Left ventricle myocardium inferior (tissue), 1 donor: ENCODE data around the gene SWT1. TPM values are rescaled to one million over a fixed set of nuclear protein-coding genes. Genes with fewer than 3 reads are reported as not detected.
"Not testable (repeated sequence)": the region's sequence is repeated elsewhere in the genome, so short reads cannot be mapped to it uniquely, and the experiment has no call there.

Experiments
- DNase-seq: peaks from one replicate; pipeline ENCODE4 v3.0.0-alpha.2; 2020
- H3K27ac ChIP-seq: fragments of 200-600 bp; replicated peaks from 2 replicates; pipeline ENCODE4 v1.8.0; 2021
- H3K27me3 ChIP-seq: fragments of 200-600 bp; 2 replicates; pipeline ENCODE4 v1.8.0; 2021; ENCODE audit warnings: low read depth
- H3K36me3 ChIP-seq: fragments of 200-600 bp; 2 replicates; pipeline ENCODE4 v1.8.0; 2021
- H3K4me1 ChIP-seq: fragments of 200-600 bp; 2 replicates; pipeline ENCODE4 v1.8.0; 2021
- H3K4me3 ChIP-seq: fragments of 200-600 bp; 2 replicates; pipeline ENCODE4 v1.8.0; 2021; ENCODE audit warnings: mild to moderate bottlenecking, moderate library complexity
- H3K9me3 ChIP-seq: fragments of 200-600 bp; replicated peaks from 2 replicates; pipeline ENCODE4 v1.8.0; 2021
- CTCF ChIP-seq: fragments of 200-600 bp; IDR thresholded peaks from 2 replicates; pipeline ENCODE4 v1.8.0; 2021; ENCODE audit warnings: antibody characterized with exemption, mild to moderate bottlenecking, borderline replicate concordance
- intact Hi-C: fragments of 100-400 bp; cut with micrococcal nuclease; formaldehyde crosslinking; loops from one replicate; pipeline ENCODE4 v1.11.0; 2022
- total RNA-seq: library from RNA; stranded (reverse); fragmentation: NEBNext Ultra II Directional; extraction: Animal tissue kit (Norgen Biotek cat#: 25700); gene quantifications from one replicate; pipeline ENCODE4 v1.2.1, GENCODE V29; 2021
- donor health status: DM: no; HTN: yes; CAD: no; lungs with severe emphysema.

The SWT1 gene
- total RNA-seq, 1 donor from 2014 or later: 7.4 TPM

DNA sequence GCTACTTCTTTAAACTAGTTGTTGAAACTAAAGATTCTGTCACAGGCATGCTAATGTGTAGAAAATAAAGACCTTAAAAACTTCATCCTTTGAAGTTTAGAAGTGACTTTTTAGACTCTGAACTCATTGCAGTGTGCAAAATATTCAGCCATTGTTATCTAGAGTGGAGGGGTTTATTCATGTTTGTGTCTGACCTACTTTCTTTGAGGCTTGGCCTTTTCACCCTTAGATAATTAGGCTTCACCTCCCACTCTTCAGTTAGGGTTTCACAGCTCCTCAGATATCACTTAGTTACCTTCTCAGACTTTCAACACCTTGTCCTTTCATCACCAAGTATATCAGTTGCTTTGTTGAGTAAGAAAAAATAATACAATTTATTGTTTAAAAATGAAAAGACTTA, 84.2 kb downstream of the SWT1 start:
- Histone ChIP-seq H3K27me3 (no peaks in the 10 kb centered on the region), H3K4me3 (no peak overlapping the region), H3K27ac (no peak overlapping the region), H3K36me3 (peaks cover 4% of the 10 kb centered on the region), H3K9me3 (peaks cover 7% of the 10 kb centered on the region), H3K4me1 (peaks cover 29% of the 10 kb centered on the region)
- no peak for TF ChIP-seq CTCF
- DNase-seq: no peak
- intact Hi-C loops: loop anchor here (10.0 kb wide), 1 partner anchor 434 kb away; no protein-coding TSS in a partner anchor

DNA sequence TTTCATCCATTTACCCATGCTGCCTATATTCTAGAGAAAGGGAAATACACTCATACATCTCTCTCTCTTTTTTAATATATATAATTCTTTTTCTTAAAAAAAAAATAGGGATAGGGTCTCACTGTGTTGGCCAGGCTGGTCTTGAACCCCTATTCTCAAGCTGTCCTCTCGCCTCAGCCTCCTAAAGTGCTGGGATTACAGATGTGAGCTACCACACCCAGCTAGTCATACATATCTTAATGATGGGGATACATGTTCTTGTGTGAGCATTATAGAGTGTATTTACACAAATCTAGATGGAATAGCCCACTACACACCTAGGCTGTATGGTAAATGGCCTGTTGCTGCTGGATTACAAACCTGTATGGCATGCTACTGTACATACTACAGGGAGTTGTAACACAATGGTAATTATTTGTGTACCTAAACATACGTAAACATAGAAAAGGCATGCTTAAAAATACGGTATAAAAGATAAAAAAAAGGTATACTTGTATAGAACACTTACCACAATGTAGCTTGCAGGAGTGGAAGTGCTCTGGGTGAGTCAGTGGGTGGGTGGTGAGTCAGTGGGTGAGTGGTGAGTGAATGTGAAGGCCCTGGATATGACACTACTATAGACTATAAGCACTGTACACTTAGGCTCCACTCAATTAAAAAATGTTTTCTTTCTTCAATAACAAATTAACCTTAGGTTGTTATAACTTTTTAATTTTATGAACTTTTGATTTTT, 87.2 kb downstream of the SWT1 start:
- Histone ChIP-seq H3K9me3 (no peaks in the 10 kb centered on the region), H3K4me1 (peaks cover 25% of the 10 kb centered on the region), H3K36me3 (peaks cover 4% of the 10 kb centered on the region), H3K4me3 (no peak overlapping the region), H3K27me3 (no peaks in the 10 kb centered on the region), H3K27ac (no peak overlapping the region)
- intact Hi-C loops: loop anchor here (10.0 kb wide), 1 partner anchor 431 kb away; no protein-coding TSS in a partner anchor
- no peak for DNase-seq
- TF ChIP-seq CTCF: no peak

GRCh38 chr1:185245466-185245865, 88.5 kb downstream of the SWT1 start:
- H3K9me3 ChIP-seq: no peaks in the 10 kb centered on the region
- intact Hi-C loops: loop anchor here (10.0 kb wide), 1 partner anchor 429 kb away; no protein-coding TSS in a partner anchor

GRCh38 chr1:185249563-185249962, 92.6 kb downstream of the SWT1 start:
- Histone ChIP-seq H3K4me3 (no peak overlapping the region), H3K27ac (peak overlapping the region; percentile 4), H3K9me3 (no peaks in the 10 kb centered on the region), H3K4me1 (peaks cover 13% of the 10 kb centered on the region), H3K27me3 (no peaks in the 10 kb centered on the region), H3K36me3 (no peaks in the 10 kb centered on the region)
- intact Hi-C loops: loop anchor here (10.0 kb wide), 1 partner anchor 425 kb away; no protein-coding TSS in a partner anchor
- TF ChIP-seq CTCF: no peak
- DNase-seq: no peak

More at GRCh38 chr1:185245466-185245865, 88.5 kb downstream of the SWT1 start:
- peaks cover 4% of the 10 kb centered on the region for H3K36me3 ChIP-seq
- no peak for DNase-seq
- TF ChIP-seq CTCF: no peak
- no peaks in the 10 kb centered on the region for H3K27me3 ChIP-seq
- H3K4me1 ChIP-seq: peaks cover 23% of the 10 kb centered on the region
- no peak overlapping the region for H3K27ac ChIP-seq
- H3K4me3 ChIP-seq: no peak overlapping the region

GRCh38 chr1:185250063-185250462, 93.1 kb downstream of the SWT1 start:
- H3K27me3 ChIP-seq: no peaks in the 10 kb centered on the region
- peaks cover 13% of the 10 kb centered on the region for H3K4me1 ChIP-seq
- no peaks in the 10 kb centered on the region for H3K36me3 ChIP-seq
- no peak for DNase-seq
- intact Hi-C loops: no loop called here
- H3K9me3 ChIP-seq: no peaks in the 10 kb centered on the region
- H3K27ac ChIP-seq: no peak overlapping the region
- no peak overlapping the region for H3K4me3 ChIP-seq
- TF ChIP-seq CTCF: no peak

- H3K27me3 ChIP-seq, intact Hi-C loops, H3K4me3 ChIP-seq, DNase-seq, H3K27ac ChIP-seq, H3K9me3 ChIP-seq, H3K36me3 ChIP-seq: not testable (repeated sequence)
- peaks cover 13% of the 10 kb centered on the region for H3K4me1 ChIP-seq
Observed at GRCh38 chr1:185251928-185252327, 95.0 kb downstream of the SWT1 start.

- H3K36me3 ChIP-seq, H3K27ac ChIP-seq, H3K9me3 ChIP-seq, H3K4me3 ChIP-seq, DNase-seq, H3K27me3 ChIP-seq, intact Hi-C loops: not testable (repeated sequence)
- peaks cover 13% of the 10 kb centered on the region for H3K4me1 ChIP-seq
Observed at GRCh38 chr1:185252404-185252803, 95.4 kb downstream of the SWT1 start.

GRCh38 chr1:185255595-185255994, 98.6 kb downstream of the SWT1 start:
- H3K27me3 ChIP-seq, H3K36me3 ChIP-seq, H3K9me3 ChIP-seq, H3K4me3 ChIP-seq, DNase-seq, H3K27ac ChIP-seq, intact Hi-C loops: not testable (repeated sequence)
- H3K4me1 ChIP-seq: peaks cover 29% of the 10 kb centered on the region
